Measurements from ENCODE around the gene KIF9.
"Not testable (repeated sequence)": the region's sequence is repeated elsewhere in the genome, so short reads cannot be mapped to it uniquely, and the experiment has no call there.

KIF9 gene

DNA sequence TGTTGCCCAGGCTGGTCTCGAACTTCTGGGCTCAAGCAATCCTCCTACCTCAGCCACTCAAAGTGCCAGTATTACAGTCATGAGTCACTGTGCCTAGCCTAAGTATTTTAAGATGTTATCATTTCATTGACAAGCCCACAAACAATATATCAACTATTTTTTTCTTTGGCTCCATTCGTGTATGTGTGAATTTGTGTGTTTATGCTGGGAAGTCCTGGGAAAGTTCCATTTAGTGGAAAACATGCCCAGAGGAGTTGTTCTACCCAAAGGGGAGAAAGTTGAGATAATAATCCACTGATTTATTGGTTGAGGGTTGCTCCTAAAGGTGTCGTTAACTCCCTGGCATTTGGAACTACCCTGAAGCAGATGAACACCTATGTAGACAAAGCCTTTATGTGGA lies 58.8 kb downstream of the KIF9 start:
- H3K27ac ChIP-seq = no peak overlapping the region
- no peak for TF ChIP-seq CTCF (conservative IDR thresholded peaks at IDR 0.05)
- no peak for TF ChIP-seq ZFX (IDR thresholded peaks at IDR 0.05)

DNA sequence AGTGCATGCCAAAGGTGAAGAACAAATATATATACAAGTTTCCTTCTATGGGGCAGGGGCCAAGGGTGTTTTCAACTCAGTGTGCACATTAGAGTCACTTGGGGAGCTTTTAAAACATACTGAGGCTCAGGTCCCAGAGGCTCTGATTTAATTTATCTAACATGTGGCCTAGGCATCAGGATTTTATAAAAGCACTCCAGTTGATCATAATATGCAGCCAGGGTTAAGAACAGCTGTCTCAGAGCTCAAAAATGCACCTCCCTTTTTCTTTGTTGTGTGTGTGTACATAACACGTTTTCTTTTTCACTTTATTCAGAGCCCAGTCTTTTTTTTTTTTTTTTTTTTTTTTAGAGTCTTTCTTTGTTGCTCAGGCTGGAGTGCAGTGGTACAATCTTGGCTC lies 60.8 kb downstream of the KIF9 start:
- TF ChIP-seq ZFX (IDR thresholded peaks at IDR 0.05) (no peak), CTCF (conservative IDR thresholded peaks at IDR 0.05) (no peak)
- H3K27ac ChIP-seq = no peak overlapping the region

DNA sequence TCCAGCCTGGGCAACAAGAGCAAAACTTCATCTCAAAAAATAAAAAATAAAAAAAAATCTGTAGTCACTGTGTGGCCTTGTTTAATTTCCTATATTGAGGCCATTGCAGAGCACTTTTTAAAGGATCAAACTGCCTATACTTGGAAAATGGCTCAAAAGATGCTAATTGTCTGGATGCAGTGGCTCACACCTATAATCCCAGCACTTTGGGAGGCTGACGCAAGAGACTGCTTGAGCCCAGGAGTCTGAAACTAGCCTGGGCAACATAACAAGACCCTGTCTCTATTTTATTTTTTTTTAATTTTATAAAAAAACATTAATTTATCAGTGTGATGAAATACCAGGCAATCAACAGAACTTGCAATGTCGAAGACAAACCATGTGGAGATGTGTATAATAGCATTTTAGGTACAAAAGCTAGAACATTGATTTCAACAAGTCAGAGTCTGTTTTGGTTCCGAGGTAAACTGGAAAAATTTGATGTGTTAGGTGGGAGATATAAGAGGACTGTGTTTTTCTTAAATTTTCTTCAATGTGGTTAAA lies 71.7 kb downstream of the KIF9 start:
- TF ChIP-seq ZFX (IDR thresholded peaks at IDR 0.05) (no peak), CTCF (conservative IDR thresholded peaks at IDR 0.05) (no peak)
- H3K27ac ChIP-seq = no peak overlapping the region

GRCh38 chr3:47206022-47206421 lies 76.6 kb downstream of the KIF9 start:
- H3K27ac ChIP-seq = not testable (repeated sequence)

GRCh38 chr3:47204875-47205274 lies 77.7 kb downstream of the KIF9 start:
- TF ChIP-seq ZFX (IDR thresholded peaks at IDR 0.05) (no peak), CTCF (conservative IDR thresholded peaks at IDR 0.05) (no peak)
- no peak overlapping the region for H3K27ac ChIP-seq

DNA sequence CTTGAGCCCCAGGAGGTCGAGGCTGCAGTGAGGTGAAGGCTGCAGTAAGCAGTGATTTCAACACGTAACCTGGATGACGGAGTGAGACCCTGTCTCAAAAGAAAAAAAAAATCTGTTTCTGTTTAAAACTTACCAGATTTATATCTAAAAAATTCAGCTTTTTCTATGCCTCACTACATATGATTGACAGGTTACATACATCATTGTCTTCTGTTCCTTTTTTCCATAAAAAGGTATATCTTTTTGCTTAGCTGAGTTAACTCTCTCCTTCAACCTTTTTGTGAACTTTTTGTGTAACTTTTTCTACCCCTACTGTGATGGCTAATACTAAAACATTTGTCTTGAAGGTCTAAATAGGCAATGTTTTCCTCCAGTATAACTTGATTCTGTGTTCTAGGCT lies 80.1 kb downstream of the KIF9 start:
- no peak for TF ChIP-seq CTCF (conservative IDR thresholded peaks at IDR 0.05)
- TF ChIP-seq ZFX (IDR thresholded peaks at IDR 0.05) = no peak
- H3K27ac ChIP-seq = no peak overlapping the region

DNA sequence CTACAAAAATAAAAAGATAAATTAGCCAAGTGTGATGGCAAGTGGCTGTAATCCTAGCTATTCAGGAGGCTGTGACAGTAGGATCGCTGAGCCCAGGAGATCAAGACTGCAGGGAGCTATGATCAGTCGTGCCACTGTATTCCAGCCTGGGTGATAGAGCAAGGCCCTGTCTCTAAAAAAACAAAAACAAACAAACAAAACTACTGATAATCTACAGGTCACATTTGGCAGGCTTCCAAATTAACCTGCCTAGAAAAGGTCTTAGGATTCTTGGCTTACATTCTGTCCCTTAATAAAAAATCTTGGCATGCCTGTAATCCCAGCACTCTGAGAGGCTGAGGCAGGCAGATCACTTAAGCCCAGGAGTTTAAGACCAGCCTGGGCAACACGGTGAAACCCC lies 85.3 kb downstream of the KIF9 start:
- no peak overlapping the region for H3K27ac ChIP-seq
- TF ChIP-seq CTCF (conservative IDR thresholded peaks at IDR 0.05) = no peak
- TF ChIP-seq ZFX (IDR thresholded peaks at IDR 0.05) = no peak

- TF ChIP-seq CTCF (conservative IDR thresholded peaks at IDR 0.05) = no peak
- no peak for TF ChIP-seq ZFX (IDR thresholded peaks at IDR 0.05)
- H3K27ac ChIP-seq = no peak overlapping the region
Observed at GRCh38 chr3:47194994-47195393, 87.6 kb downstream of the KIF9 start.

Data from C4-2B (cell line).